Measurements from ENCODE around the gene GATC.
"Not testable (repeated sequence)": the region's sequence is repeated elsewhere in the genome, so short reads cannot be mapped to it uniquely, and the experiment has no call there.

GATC gene

GRCh38 chr12:120437735-120438494 is 8.3 kb upstream of the GATC start, which contains the start of gene COX6A1:
Gene COX6A1 (plus strand): TSS chr12:120438113. CDS start chr12:120438127, 14 bp downstream.
- DNase-seq (ENCODE audit: low spot score) = peak; percentile 99

- no peak for DNase-seq (ENCODE audit: low spot score)
Observed at GRCh38 chr12:120438495-120439198, 7.6 kb upstream of the GATC start.

GRCh38 chr12:120439646-120440247 is 6.5 kb upstream of the GATC start:
- peak; percentile 79 for DNase-seq (ENCODE audit: low spot score)

- no peak for DNase-seq (ENCODE audit: low spot score)
Observed at GRCh38 chr12:120444676-120445075, 1.6 kb upstream of the GATC start.

GRCh38 chr12:120446844-120447178 is 567 bp downstream of the GATC start:
- not testable (repeated sequence) for DNase-seq (ENCODE audit: low spot score)

- no peak for DNase-seq (ENCODE audit: low spot score)
Observed at GRCh38 chr12:120447992-120448391, 1.7 kb downstream of the GATC start.

GRCh38 chr12:120452524-120452923 is 6.3 kb downstream of the GATC start:
- not testable (repeated sequence) for DNase-seq (ENCODE audit: low spot score)

- DNase-seq (ENCODE audit: low spot score) = no peak
Observed at GRCh38 chr12:120453060-120453750, 7.0 kb downstream of the GATC start.

GRCh38 chr12:120453977-120454376 is 7.7 kb downstream of the GATC start:
- DNase-seq (ENCODE audit: low spot score) = peak; percentile 52

GRCh38 chr12:120455302-120455701 is 9.1 kb downstream of the GATC start:
- no peak for DNase-seq (ENCODE audit: low spot score)

- DNase-seq (ENCODE audit: low spot score) = no peak
Observed at GRCh38 chr12:120457133-120457532, 10.9 kb downstream of the GATC start.

- no peak for DNase-seq (ENCODE audit: low spot score)
Observed at GRCh38 chr12:120460157-120460556, 13.9 kb downstream of the GATC start.

GRCh38 chr12:120462099-120462640 is 15.9 kb downstream of the GATC start:
- no peak for DNase-seq (ENCODE audit: low spot score)

GRCh38 chr12:120463712-120464111 is 17.5 kb downstream of the GATC start:
- DNase-seq (ENCODE audit: low spot score) = no peak

- no peak for DNase-seq (ENCODE audit: low spot score)
Observed at GRCh38 chr12:120465756-120466155, 19.5 kb downstream of the GATC start.

- peak; percentile 59 for DNase-seq (ENCODE audit: low spot score)
Observed at GRCh38 chr12:120466560-120467315, 20.5 kb downstream of the GATC start.

GRCh38 chr12:120467439-120467838 is 21.2 kb downstream of the GATC start:
- no peak for DNase-seq (ENCODE audit: low spot score)

GRCh38 chr12:120468325-120468820 is 22.1 kb downstream of the GATC start:
- no peak for DNase-seq (ENCODE audit: low spot score)

GRCh38 chr12:120468821-120469449 is 22.7 kb downstream of the GATC start:
- peak; percentile 55 for DNase-seq (ENCODE audit: low spot score)

GRCh38 chr12:120469450-120470149 is 23.4 kb downstream of the GATC start, which contains the start of gene SRSF9:
Gene SRSF9 (minus strand): TSS chr12:120469748. CDS start chr12:120469609, 139 bp downstream.
- DNase-seq (ENCODE audit: low spot score) = peak; percentile 98
